Thyroid gland (tissue), 4 donors: ENCODE results near the gene COL27A1.
"Not testable (repeated sequence)": the region's sequence is repeated elsewhere in the genome, so short reads cannot be mapped to it uniquely, and the experiment has no call there.

ENCODE experiments used
- CTCF ChIP-seq, 6 experiments: fragments of 200-600 bp in 3 of 6; fragments of 450-650 bp in 3 of 6; sonication (generic) in 3 of 6; IDR thresholded peaks; one replicate each; pipeline ENCODE4 v1.5.1; 2016 to 2019; ENCODE audit warnings: antibody characterized with exemption in 6 of 6, mild to moderate bottlenecking in 2 of 6, inconsistent platforms in 1 of 6, moderate library complexity in 1 of 6
- POLR2A ChIP-seq, 2 donors: fragments of 450-650 bp; IDR thresholded peaks; one replicate each; pipeline ENCODE4 v1.6.1; 2017; ENCODE audit warnings: antibody characterized with exemption in 2 of 2, mild to moderate bottlenecking in 2 of 2, moderate library complexity in 1 of 2

- TF ChIP-seq POLR2A, CTCF (IDR thresholded peaks at IDR 0.05): not testable (repeated sequence)
These were observed 36.1 kb downstream of the COL27A1 start for GRCh38 chr9:114191402-114191801.
